B cell (primary cell): Measurements from ENCODE around the gene FURIN. TPM values are rescaled to one million over a fixed set of nuclear protein-coding genes. Genes with fewer than 3 reads are reported as not detected.

ENCODE experiments used
- ATAC-seq: fragments of 200-7000 bp; cut with Tn5 transposase; one replicate; pipeline ENCODE4 v1.10.0; 2021; ENCODE audit warnings: low read depth, mild to moderate bottlenecking, moderate number of reproducible peaks, moderate library complexity
- CTCF ChIA-PET: fragments of 350-600 bp; sonication (Branson Sonifier 250); formaldehyde crosslinking; loops from one replicate; lab custom pipeline; 2021; ENCODE audit warnings: antibody characterized with exemption, inconsistent platforms; lab: Charles Lee
- POLR2A ChIA-PET: fragments of 350-600 bp; sonication (Branson Sonifier 250); formaldehyde crosslinking; loops from one replicate; lab custom pipeline; 2021; ENCODE audit warnings: antibody characterized with exemption; lab: Charles Lee
- DNase-seq: peaks from one replicate; pipeline ENCODE4 v3.0.0; 2013
- H2AFZ ChIP-seq: 2 replicates; pipeline ENCODE4 v1.6.1; 2012; ENCODE audit warnings: mild to moderate bottlenecking, low read depth, low read length; ENCODE audit not compliant: insufficient read depth, poor library complexity, severe bottlenecking
- H3K27ac ChIP-seq, 2 donors: 1 replicate in 1 of 2; 2 replicates in 1 of 2; pipeline ENCODE4 v1.5.1; 2012 to 2013; ENCODE audit warnings: low read length in 2 of 2, mild to moderate bottlenecking in 2 of 2, moderate library complexity in 1 of 2
- H3K27me3 ChIP-seq, 4 experiments: fragments of 200-600 bp in 1 of 4; sonication (generic) in 1 of 4; replicated peaks in 1 of 4; 1 replicate in 2 of 4; 2 replicates in 2 of 4; pipeline versions ENCODE4 v1.6.1 to v1.7.0; 2013 to 2016; ENCODE audit warnings: low read length in 3 of 4, mild to moderate bottlenecking in 2 of 4, mixed read lengths in 1 of 4, moderate library complexity in 1 of 4; ENCODE audit not compliant: insufficient read depth in 4 of 4, control insufficient read depth in 3 of 4; ENCODE audit errors: control extremely low read depth in 1 of 4
- H3K36me3 ChIP-seq, 2 experiments: replicated peaks in 1 of 2; 1 replicate in 1 of 2; 2 replicates in 1 of 2; pipeline versions ENCODE4 v1.6.1 to v1.7.1; 2013; ENCODE audit warnings: low read length in 1 of 2; ENCODE audit not compliant: insufficient read depth in 2 of 2, control insufficient read depth in 1 of 2; ENCODE audit errors: control extremely low read depth in 1 of 2, extremely low read depth in 1 of 2
- H3K4me1 ChIP-seq, 2 donors: fragments of 200-600 bp in 1 of 2; sonication (generic) in 1 of 2; 1 replicate in 1 of 2; 2 replicates in 1 of 2; pipeline versions ENCODE4 v1.5.1 to v1.6.1; 2013 to 2017; ENCODE audit warnings: low read length in 2 of 2; ENCODE audit not compliant: control insufficient read depth in 2 of 2, insufficient read depth in 2 of 2
- H3K4me2 ChIP-seq: replicated peaks from 2 replicates; pipeline ENCODE3; 2012; ENCODE audit warnings: mild to moderate bottlenecking, low read depth, low read length; ENCODE audit not compliant: poor library complexity, severe bottlenecking
- H3K4me3 ChIP-seq, 5 experiments: fragments of 200-600 bp in 1 of 5; sonication (generic) in 1 of 5; 1 replicate in 3 of 5; 2 replicates in 2 of 5; pipeline versions ENCODE4 v1.5.1 to v1.7.0; 2011 to 2016; ENCODE audit warnings: low read length in 4 of 5, mild to moderate bottlenecking in 4 of 5, low read depth in 2 of 5, control low read depth in 1 of 5, moderate library complexity in 1 of 5; ENCODE audit not compliant: insufficient read depth in 1 of 5; ENCODE audit errors: control extremely low read depth in 1 of 5, extremely low read depth in 1 of 5
- H3K79me2 ChIP-seq: fragments of 200-600 bp; sonication (generic); one replicate; pipeline ENCODE4 v1.6.0; 2016; ENCODE audit warnings: low read length; ENCODE audit not compliant: control insufficient read depth, insufficient read depth
- H3K9ac ChIP-seq: fragments of 200-600 bp; sonication (generic); 2 replicates; pipeline ENCODE4 v1.6.1; 2017; ENCODE audit warnings: mild to moderate bottlenecking, low read length, moderate library complexity
- H3K9me3 ChIP-seq, 3 donors: one replicate each; pipeline versions ENCODE4 v1.6.1 to v1.7.1; 2013; ENCODE audit warnings: low read length in 2 of 3; ENCODE audit not compliant: control insufficient read depth in 2 of 3, insufficient read depth in 1 of 3; ENCODE audit errors: control extremely low read depth in 1 of 3
- H4K20me1 ChIP-seq: 2 replicates; pipeline ENCODE4 v1.6.0; 2012; ENCODE audit warnings: mild to moderate bottlenecking, low read length; ENCODE audit not compliant: insufficient read depth, control insufficient read depth, poor library complexity, severe bottlenecking
- H3K27ac Mint-ChIP-seq: one replicate; pipeline ENCODE4 v1.8.0; 2021; ENCODE audit warnings: mixed read lengths
- H3K27me3 Mint-ChIP-seq: one replicate; pipeline ENCODE4 v1.8.0; 2021; ENCODE audit warnings: mixed read lengths
- H3K4me1 Mint-ChIP-seq: one replicate; pipeline ENCODE4 v1.8.0; 2021; ENCODE audit warnings: mixed read lengths
- H3K4me3 Mint-ChIP-seq: one replicate; pipeline ENCODE4 v1.8.0; 2021; ENCODE audit warnings: mixed read lengths
- H3K9me3 Mint-ChIP-seq: one replicate; pipeline ENCODE4 v1.8.0; 2022; ENCODE audit warnings: mixed read lengths; ENCODE audit not compliant: insufficient read depth
- CTCF ChIP-seq: fragments of 200-600 bp; IDR thresholded peaks from one replicate; pipeline ENCODE4 v1.8.0; 2022; ENCODE audit warnings: antibody characterized with exemption, mild to moderate bottlenecking
- EZH2 ChIP-seq: IDR thresholded peaks from 2 replicates; pipeline ENCODE4 v1.6.1; 2012; ENCODE audit warnings: borderline replicate concordance, low read depth, mild to moderate bottlenecking, moderate library complexity, low read length; ENCODE audit not compliant: insufficient read depth, poor library complexity, severe bottlenecking
- WGBS: methylation state at CpG from one replicate; pipeline ENCODE4 v1.1.5; 2013; ENCODE audit warnings: missing lambda C conversion rate; ENCODE audit not compliant: insufficient coverage; 5-methylcytosine and 5-hydroxymethylcytosine counted together
- intact Hi-C: fragments of 100-400 bp; cut with micrococcal nuclease; formaldehyde crosslinking; loops from one replicate; pipeline ENCODE4 v1.10.0; 2022
- polyA plus RNA-seq: library from polyadenylated mRNA; depleted of rRNA; stranded (reverse); fragments of >200 nt; gene quantifications from 2 replicates; pipeline ENCODE4 v1.2.3, GENCODE V29; 2012
- total RNA-seq, 2 donors: library from RNA; stranded (reverse); fragments of 120-200 nt in 1 of 2; gene quantifications; 1 replicate in 1 of 2; 2 replicates in 1 of 2; pipeline versions ENCODE4 v1.2.3 to v1.2.4, GENCODE V29; 2013 to 2022

FURIN gene
- total and polyA plus RNA-seq, 2 donors (not counting 1 experiment from before 2014, with no cell fraction given): 31.6 to 66.7 TPM

- no peak overlapping the region for H3K4me2 ChIP-seq
- Mint-ChIP-seq H3K4me1 (peaks cover 18% of the 10 kb centered on the region), H3K4me3 (no peak overlapping the region), H3K9me3 (no peaks in the 10 kb centered on the region), H3K27me3 (no peaks in the 10 kb centered on the region), H3K27ac (peak overlapping the region; percentile 37)
- intact Hi-C loops: no loop called here
- ATAC-seq (no peak), DNase-seq (no peak)
- peaks cover 35% of the 10 kb centered on the region for H3K79me2 ChIP-seq
- WGBS: 100% methylated on average over 10 of the region's 15 CpGs
- no peak overlapping the region for H3K9ac ChIP-seq
- H3K4me1 ChIP-seq: peaks cover 11 to 18% of the 10 kb centered on the region in 2 donors
- H3K4me3 ChIP-seq: no peak overlapping the region
- POLR2A ChIA-PET: no interaction called here
- H3K9me3 ChIP-seq: no peaks in the 10 kb centered on the region
- peaks cover 47% of the 10 kb centered on the region for H4K20me1 ChIP-seq
- H2AFZ ChIP-seq: no peak overlapping the region
- CTCF ChIA-PET: no interaction called here
- TF ChIP-seq EZH2 (no peak), CTCF (no peak)
- no peaks in the 10 kb centered on the region for H3K27me3 ChIP-seq
- peaks cover 0 to 57% of the 10 kb centered on the region in 2 experiments for H3K36me3 ChIP-seq
- H3K27ac ChIP-seq: no peak overlapping the region
Observed at GRCh38 chr15:90876512-90877170, 8.3 kb downstream of the FURIN start.

DNA sequence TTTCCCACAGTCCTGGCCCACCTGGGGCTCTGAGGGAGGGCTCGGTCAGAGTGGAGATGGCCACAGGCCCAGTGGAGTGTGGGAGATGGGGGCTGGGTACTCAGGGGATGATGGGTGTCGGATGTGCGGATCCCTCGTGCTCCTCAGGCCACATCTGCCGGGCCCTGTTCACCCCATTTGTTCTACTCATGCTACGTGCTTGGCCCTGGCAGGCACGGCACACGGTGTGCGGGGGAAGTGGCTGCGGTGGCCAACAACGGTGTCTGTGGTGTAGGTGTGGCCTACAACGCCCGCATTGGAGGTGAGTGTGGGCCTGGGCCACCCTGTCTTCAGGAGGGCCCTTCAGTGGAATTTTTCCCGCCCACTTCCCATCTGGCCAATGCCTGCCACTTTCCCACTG is 8.9 kb downstream of the FURIN start:
- ChIA-PET CTCF (no interaction called here), POLR2A (no interaction called here)
- Mint-ChIP-seq H3K27ac (no peak overlapping the region), H3K4me1 (peaks cover 16% of the 10 kb centered on the region), H3K27me3 (no peaks in the 10 kb centered on the region), H3K4me3 (no peak overlapping the region), H3K9me3 (no peaks in the 10 kb centered on the region)
- intact Hi-C loops: no loop called here
- Histone ChIP-seq H2AFZ (no peak overlapping the region), H3K27ac (no peak overlapping the region), H3K79me2 (peaks cover 31% of the 10 kb centered on the region), H4K20me1 (peaks cover 44% of the 10 kb centered on the region), H3K36me3 (peaks cover 0 to 57% of the 10 kb centered on the region in 2 experiments), H3K9me3 (no peaks in the 10 kb centered on the region), H3K4me3 (no peak overlapping the region), H3K9ac (no peak overlapping the region), H3K4me2 (no peak overlapping the region), H3K4me1 (peaks cover 9 to 15% of the 10 kb centered on the region in 2 donors), H3K27me3 (no peaks in the 10 kb centered on the region)
- DNase-seq (no peak), ATAC-seq (no peak)
- TF ChIP-seq CTCF (no peak), EZH2 (no peak)
- WGBS: 97% methylated on average over 14 of the region's 14 CpGs
